Ammon's horn (tissue), 1 donor: ENCODE data around the gene RGMA.

ENCODE experiments used
- DNase-seq: peaks from one replicate; pipeline ENCODE4 v3.0.0-alpha.2; 2016; ENCODE audit warnings: low spot score

Gene RGMA

GRCh38 chr15:93093765-93094164 is 4.8 kb upstream of the RGMA start:
- DNase-seq: no peak

GRCh38 chr15:93091465-93091864 is 2.5 kb upstream of the RGMA start:
- DNase-seq: no peak

- DNase-seq: no peak
These were observed 805 bp upstream of the RGMA start for GRCh38 chr15:93089727-93090305.

GRCh38 chr15:93088200-93088980 is 621 bp downstream of the RGMA start:
- DNase-seq: no peak

- DNase-seq: peak; percentile 88
These were observed 1.2 kb downstream of the RGMA start for GRCh38 chr15:93087825-93088199.

- DNase-seq: no peak
These were observed 2.2 kb downstream of the RGMA start for GRCh38 chr15:93086791-93087190.

- DNase-seq: no peak
These were observed 3.3 kb downstream of the RGMA start for GRCh38 chr15:93085692-93086091.

GRCh38 chr15:93082861-93083260 is 6.2 kb downstream of the RGMA start:
- no peak for DNase-seq

GRCh38 chr15:93081399-93081798 is 7.6 kb downstream of the RGMA start:
- DNase-seq: no peak

GRCh38 chr15:93080451-93080850 is 8.6 kb downstream of the RGMA start:
- DNase-seq: no peak

GRCh38 chr15:93076875-93077274 is 12.1 kb downstream of the RGMA start:
- no peak for DNase-seq

- no peak for DNase-seq
These were observed 12.8 kb downstream of the RGMA start for GRCh38 chr15:93076217-93076616.

GRCh38 chr15:93074599-93074998 is 14.4 kb downstream of the RGMA start:
- DNase-seq: no peak

GRCh38 chr15:93073465-93073952 is 15.5 kb downstream of the RGMA start:
- DNase-seq: no peak

- no peak for DNase-seq
These were observed 16.3 kb downstream of the RGMA start for GRCh38 chr15:93072411-93073394.

GRCh38 chr15:93072011-93072410 is 17.0 kb downstream of the RGMA start:
- no peak for DNase-seq

GRCh38 chr15:93071469-93071936 is 17.5 kb downstream of the RGMA start:
- no peak for DNase-seq

- no peak for DNase-seq
These were observed 18.3 kb downstream of the RGMA start for GRCh38 chr15:93070551-93071296.

- DNase-seq: no peak
These were observed 18.9 kb downstream of the RGMA start for GRCh38 chr15:93070132-93070531.

GRCh38 chr15:93068581-93069199 is 20.3 kb downstream of the RGMA start:
- DNase-seq: no peak

GRCh38 chr15:93067649-93068085 is 21.3 kb downstream of the RGMA start:
- DNase-seq: no peak
